GM19395 (cell line): ENCODE results near the gene STK17A.
"Not testable (repeated sequence)": the region's sequence is repeated elsewhere in the genome, so short reads cannot be mapped to it uniquely, and the experiment has no call there.

Experiments
- ATAC-seq: cut with Tn5 transposase; IDR thresholded peaks from one replicate; pipeline ENCODE4 v1.9.1; 2021; ENCODE audit warnings: mild to moderate bottlenecking, moderate library complexity; ENCODE audit not compliant: unreplicated experiment

The STK17A gene

DNA sequence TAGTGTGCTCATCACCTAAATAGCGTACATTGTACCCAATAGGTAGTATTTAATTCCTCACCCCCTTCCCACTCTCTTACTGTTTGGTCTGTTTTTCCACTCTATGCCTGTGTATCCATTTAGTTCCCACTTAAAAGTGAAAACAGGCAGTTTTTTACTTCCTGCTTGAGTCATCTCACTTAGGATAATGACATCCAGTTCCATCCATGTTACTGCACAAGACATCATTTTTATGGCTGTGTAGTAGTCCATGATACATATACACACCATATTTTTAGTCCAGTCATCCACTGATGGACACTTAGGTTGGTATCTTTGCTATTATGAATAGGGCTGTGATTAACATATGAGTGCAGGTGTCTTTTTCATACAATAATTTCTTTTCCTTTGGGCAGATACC lies 10.1 kb downstream of the STK17A start:
- no peak for ATAC-seq

DNA sequence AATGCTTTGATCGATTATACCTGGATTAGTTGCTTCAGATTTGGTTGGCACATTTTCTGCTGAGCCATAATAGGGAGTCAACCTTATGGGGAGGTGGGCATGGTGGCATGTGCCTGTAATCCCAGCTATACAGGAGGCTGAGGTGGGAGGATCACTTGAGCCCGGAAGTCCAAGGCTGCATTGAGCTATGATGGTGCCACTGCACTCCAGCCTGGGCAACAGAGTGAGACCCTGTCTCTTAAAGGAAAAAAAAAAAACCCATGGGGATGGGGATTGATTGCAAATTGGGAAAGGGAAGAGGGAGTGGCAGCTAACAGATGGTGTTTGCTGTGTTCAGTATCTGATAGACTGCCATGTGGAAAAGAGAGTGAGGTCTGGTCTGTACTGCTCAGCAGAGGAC lies 11.1 kb downstream of the STK17A start:
- ATAC-seq, result no peak

DNA sequence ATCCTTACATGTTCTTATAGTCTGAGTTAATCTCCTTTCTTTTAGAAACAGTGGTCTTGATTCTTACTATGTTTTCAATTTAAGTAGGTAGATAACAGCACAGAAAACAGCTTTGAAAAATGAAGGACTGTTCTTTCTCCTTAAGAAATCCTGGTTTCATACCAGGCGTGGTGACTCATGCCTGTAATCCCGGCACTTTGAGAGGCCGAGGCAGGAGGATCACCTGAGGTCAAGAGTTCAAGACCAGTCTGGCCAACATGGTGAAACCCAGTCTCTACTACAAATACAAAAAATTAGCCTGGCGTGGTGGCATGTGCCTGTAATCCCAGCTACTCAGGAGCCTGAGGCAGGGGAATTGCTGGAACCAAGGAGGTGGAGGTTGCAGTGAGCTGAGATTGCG lies 13.5 kb downstream of the STK17A start:
- not testable (repeated sequence) for ATAC-seq

DNA sequence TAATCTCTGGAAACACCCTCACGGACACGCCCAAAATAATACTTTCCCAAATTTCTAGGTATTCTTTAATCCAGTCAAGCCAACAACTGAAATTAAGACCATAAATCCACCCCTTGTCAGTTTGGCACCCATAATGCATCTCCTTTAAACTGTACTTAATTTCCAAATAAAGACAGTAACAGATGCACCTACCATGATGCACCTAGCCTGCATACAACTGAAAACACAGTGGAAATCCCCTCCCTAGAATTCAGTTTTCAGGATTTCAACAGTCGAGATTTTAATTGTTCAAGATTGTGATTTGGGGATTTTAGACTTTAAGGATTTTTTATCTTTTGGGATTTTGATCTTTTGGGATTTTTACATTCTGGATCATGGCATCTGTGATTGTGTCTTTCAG lies 17.1 kb downstream of the STK17A start:
- no peak for ATAC-seq

DNA sequence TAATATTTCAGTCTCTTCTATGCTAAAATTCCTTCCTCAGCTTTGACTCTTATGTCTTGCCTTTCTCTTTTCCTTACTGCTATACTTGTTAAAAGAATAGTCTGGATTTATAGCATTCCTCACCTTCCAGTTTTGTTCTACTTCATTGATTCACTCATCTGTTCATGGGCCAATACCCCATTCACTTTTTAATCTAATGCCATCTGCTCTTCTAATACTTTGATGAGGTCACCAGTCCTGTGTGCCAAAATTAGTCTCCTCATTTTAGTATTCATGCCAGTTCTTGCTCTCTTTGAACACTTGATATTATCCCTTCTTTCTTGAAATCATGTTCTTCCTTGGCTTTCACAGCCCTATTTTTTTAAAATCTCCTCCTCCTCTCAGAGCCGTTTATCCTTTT lies 19.3 kb downstream of the STK17A start:
- ATAC-seq, result no peak

DNA sequence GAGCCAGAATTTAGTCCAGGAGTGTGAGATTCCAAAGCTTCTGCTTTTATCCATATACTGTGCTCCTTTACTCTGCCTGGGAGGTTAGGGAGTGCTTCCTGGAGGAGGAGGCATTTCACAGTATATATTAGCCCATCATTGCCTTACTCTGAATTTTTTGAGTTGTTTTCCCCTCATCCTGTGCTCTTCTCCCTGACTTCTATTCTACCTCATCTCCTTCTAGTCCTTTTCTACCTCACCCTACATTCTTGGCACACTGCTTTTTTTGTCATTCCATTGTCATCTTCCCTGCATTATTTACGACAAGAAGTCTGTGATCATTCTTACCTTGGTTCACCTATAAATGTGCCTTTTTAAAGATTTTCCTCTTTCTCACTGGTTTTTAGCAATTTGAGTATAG lies 21.3 kb downstream of the STK17A start:
- no peak for ATAC-seq

DNA sequence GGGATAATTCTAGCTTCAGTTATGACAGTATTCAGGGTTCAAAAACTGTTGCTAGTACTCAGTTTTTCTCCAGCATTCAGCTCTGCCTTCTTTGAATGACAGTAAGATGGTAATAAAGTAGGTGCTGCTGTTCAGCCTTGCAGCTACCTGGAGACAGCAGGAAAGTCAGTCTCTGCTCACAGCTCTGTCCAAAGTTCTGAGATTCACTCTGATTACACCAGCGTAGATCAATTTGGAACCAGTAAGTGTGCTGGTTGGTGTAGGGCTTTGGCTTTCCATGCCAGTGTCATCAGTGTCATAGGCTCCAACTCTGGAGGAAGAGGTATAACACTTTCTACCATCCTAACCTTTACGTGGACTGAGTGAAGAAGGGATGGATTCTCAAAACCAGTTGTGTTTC lies 26.2 kb downstream of the STK17A start:
- no peak for ATAC-seq

DNA sequence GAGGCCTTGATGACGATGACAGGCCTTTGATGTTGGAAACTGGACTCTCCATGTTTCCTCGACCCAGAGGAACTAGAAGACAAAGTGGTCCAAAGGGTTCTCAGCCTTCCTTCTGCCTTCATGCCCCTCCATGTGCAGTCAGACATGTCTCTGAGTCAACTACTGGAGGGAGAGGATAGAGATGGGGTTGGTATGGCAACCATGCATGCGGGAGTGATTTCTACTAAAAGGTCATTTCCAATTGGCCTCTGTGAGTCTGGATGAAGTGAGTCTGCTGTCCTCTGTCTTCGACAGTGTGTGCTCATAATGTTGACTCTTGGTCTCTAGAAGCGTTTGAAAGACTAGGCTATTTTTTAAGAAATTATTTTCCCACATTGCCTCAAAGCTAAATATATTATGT lies 29.2 kb downstream of the STK17A start:
- ATAC-seq, result no peak

DNA sequence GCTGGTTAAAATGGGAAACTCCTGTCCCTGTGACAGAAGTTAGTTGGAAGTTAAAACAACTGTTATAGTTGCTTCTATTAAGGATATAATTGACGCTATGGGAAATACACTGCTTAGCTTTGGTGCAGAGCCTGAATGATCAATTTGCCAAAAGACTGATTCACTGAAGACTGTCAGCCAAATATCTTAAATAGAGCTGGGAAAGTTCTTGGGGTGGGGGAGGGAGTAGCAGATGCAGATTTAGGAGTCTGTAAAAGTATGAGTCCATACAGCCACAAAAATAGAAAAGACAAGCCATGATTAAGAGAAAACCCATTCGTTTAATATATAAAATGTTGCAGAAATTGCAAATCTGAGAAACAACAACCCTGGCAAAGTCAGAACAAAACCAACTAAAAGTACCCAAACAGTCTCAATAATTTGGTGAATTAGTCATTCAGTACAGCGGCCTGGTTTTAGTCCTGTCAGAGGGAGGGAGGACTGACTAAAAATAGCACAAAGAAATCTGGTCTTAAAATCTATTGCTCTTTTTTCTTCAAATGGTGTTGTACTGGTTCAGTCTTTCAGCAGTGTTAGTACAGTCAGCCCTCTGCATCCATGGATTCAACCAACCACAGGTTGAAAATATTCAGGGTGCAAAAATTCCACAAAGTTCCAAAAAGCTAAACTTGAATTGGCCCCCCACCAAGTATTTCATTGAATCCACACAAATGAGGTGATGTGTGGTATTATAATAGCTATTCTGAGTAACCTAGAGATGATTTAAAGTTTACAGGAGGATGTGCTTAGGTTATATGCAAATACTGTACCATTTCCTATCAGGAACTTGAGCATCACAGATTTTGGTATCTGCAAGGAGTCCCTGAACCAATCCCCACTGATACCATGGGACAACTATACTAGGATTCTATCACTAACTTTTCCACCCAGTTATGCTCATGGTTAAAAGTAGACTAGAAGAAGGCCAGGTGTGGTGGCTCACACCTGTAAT lies 30.0 kb downstream of the STK17A start:
- peak; percentile 85 for ATAC-seq

DNA sequence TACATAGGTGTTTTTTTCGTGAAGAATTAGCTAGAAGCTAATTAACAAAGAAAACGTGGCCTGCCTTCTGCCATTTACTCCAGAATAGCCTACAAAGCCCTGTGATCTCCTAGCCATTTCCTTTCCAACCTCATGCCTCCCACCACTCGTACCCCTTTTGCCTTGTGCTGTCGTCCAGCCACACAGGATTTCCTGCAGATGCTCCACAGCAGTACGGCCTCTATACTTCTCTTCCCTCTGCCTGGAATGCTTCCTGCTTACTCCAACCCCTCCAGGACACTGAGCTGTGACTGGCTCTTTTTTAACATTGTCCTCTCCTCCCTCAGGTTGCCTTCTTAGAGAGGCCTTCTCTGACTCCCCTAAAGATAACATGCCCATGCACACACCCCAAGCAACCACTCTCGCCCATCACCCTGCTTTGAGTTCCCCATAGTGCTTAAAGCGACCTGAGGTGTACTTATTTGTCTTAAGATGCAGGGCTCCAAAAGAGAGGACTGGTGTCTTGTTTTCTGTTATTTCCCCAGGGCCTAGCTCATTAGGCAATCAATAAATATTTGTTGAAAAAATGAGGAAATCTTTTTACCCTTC lies 32.7 kb downstream of the STK17A start:
- ATAC-seq, result no peak

DNA sequence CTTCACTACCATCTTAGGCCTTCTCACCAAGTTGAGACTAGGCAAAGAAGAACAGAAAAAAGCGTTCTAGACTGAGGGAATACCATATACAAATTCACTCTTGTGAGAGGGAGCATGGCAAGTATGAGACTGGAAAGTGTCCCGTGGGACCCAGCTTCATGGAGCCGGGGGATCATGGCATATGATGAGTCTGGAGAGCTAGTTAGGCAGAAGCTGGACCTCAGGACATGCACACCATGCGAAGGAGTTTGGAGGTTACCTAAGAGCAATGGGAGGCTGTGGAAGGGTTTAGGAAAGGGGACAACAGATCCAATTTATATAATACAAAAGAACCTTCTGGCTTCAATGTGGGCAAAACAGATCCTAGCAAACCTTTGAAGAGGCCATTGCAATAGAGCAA lies 34.1 kb downstream of the STK17A start:
- no peak for ATAC-seq

DNA sequence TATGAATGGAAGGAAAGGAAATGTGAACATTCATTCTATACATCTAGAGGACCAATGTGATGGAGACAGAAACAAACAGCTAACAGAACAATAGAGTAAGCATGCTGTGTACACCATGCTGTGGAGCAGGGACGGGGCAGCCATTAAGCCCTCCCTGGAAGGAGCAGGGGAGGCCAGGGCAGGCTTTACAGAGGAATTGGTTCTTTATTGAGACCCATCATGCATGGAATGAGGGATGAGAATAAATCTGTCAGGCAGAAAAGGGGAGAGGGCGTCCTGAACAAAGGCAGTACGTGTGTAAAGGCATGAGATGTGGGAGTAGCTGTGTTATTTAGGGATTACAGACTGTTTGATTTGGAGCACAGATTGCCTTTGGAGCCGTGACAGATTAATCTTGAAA lies 35.2 kb downstream of the STK17A start:
- ATAC-seq, result no peak

DNA sequence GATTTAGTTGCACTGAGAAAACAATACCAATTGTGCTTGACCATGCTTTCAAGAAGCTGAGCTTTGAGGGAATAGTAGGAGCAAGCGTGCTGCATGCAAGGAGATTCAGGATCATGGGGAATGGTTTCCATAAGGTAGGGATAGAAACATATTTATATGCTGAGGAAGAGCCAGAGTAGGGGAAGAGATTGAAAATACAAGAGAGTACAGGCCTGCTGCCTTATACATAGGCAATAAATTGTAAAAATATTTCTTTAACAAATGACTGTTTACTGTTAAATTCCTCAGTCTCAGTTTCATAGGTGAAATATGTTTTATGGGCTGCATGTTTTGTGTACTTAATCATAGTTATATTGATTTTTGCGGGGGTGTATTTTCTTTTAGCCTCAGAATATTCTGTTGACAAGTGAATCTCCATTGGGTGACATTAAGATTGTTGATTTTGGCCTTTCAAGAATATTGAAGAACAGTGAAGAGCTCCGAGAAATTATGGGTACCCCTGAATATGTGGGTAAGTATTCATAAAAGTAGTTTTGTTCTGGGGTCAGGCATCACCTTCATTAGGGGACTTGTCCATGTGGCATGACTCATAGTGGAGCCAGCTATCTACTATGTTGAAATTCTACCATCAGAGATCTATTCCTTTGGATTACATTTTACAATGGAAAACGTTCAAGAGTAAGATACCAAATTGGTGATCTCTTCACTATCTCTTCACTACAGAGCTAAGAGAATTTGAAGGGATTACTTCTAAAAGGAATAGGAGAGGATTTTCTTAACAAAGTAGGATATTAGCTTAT lies 36.5 kb downstream of the STK17A start:
- no peak for ATAC-seq

DNA sequence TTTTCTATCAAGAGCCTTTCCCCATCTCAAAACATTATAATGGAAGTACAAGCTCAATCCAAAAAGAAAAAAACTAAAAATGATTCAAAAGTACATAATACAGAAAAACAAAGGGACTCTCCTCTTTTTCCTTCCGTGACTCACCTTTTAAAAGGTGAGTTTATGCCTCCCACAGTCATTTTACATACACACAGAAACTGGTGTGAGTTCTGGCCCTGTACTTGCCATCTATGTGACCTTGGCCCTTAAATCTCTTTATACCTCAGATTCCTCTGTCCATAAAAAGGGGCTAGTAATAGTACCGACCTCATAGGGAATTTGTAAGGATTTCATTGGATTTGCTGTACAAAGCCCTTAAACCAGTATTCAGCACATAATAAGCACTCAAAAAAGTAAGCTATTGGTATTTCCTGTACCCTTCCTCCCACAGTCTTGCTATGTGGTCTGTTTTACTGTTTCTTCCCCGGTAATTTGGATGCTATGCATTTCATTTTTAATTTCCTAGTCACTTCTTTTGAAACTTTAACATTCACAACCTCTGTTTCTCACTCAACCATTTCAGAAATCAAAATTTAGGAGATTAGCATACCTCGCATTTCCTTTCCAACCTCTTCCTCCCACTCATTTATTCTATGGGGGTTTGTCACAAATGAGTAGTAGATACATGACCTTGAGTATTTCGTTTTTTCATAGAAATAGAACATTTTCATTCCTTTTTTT lies 39.0 kb downstream of the STK17A start:
- no peak for ATAC-seq

DNA sequence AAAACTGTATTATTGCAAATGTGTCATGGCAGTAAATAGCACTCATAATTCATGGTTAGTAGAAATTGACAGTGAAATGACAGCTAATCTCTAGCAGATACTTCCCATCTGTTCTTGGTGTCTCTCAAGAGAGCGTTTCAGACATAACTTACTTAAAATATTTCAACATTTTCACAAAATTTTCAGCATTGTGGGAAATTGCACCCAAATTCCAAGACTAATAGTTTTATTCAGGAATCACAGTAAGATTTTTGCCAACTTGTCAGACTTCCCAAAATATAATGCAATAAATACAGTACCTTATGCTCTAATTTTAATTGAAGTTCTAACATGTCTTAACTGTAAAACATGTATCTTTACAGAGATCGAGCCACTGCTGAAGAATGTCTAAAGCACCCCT lies 41.2 kb downstream of the STK17A start:
- no peak for ATAC-seq

DNA sequence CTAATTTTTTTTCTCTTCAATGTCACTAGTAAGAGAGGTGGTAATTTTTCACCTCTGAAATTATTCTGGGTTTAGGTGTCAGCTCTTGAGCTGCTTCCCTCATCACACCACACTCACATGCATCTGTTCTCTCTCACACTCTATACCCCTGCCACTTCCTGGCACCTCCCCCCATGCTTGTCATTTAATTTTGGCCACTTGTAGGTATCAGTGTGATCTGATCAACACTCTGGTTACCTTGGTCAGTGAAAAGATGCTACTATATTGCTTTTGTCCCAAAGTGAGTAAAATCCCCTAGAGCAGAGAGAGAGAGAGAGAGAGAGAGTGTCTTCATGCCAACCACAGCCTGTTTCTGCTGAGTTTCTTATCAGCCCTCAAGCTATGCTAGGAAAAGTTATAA lies 42.5 kb downstream of the STK17A start:
- ATAC-seq, result peak; percentile 56

DNA sequence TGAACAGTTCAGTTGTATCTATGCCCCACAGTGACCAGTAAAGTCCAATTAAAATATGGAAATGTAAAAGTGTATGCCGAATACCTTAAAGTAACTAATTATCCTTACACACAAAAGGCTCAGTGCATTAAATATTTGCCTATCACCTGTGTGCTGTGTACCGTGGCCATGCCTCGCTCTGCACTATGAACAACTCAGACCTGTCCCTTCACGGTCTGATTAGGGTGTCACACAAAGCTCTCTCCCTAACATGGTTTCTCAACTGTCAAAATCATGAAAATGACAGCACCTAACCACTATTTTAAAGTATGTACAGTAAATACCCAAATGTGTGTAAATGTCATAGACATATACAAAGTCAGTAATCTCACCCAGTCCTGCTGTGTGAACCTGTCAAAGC lies 43.1 kb downstream of the STK17A start:
- ATAC-seq, result no peak

DNA sequence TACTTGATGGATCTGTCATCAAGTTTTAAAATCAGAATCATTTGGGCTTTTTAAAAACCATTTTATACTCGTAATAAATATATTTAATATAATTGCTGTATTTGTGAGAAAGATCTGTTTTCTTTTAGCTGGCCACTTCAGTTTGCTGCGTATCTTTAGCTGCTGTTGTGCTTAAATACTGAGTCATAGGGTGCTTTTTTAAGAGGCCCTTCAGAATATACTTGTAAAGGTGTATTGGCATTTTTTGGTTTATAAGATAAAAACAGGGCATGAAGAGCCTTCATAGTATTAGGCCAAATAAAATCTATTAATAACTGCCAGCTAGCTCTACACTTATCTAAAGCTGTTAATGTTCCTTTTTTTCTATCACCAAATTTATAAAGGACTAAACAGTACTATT lies 43.8 kb downstream of the STK17A start:
- no peak for ATAC-seq

DNA sequence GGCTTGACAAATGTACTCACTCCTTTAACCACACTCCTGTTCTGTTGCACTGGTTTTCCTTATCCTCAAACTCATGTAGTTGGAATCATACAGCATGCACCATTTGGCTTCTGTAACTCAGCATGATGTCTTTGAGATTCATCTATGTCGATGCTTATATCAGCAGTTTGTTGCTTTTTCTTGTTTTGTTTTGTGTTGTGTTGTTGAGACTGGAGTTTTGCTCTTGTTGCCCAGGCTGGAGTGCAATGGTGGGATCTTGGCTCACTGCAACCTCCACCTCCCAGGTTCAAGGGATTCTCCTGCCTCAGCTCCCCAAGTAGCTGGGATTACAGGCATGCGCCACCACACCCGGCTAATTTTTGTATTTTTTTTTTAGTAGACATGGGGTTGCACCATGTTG lies 44.9 kb downstream of the STK17A start:
- not testable (repeated sequence) for ATAC-seq

DNA sequence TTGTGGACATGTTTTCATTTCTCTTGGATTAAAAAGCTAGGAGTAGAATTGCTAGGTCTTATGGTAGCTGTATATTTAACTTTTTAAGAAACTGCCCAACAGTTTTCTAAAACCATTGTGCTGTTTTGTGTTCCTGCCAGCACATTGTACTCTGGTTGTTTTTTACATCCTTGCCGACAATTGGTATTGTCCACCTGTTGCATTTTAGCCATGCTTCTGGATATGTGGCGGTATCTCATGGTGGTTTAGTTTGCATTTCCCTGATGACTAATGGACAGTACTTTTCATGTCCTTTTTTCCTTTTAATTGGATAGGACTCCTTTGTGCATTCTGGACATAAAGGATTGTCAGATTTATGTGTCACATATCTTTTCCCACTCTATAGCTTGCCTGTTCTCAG lies 45.5 kb downstream of the STK17A start:
- ATAC-seq, result no peak

DNA sequence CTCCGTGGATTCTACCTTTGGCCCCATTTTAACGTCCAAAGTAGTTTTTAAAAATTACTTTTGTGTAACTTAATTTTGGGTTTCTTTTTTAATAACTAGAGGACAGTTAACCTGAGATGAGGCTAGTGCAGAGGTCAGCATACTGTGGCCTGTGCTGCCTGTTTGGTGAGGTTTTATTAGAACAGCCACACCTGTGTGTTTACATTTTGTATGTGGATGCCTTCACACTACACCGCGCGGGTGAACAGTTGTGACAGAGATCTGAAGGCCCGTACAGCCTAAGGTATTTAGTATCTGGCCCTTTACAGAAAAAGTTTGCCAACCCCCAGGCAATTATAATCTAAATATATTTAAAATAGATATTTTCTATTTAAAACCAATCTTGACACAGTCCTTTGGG lies 46.9 kb downstream of the STK17A start:
- no peak for ATAC-seq
